ENCODE results near the gene SEMA3B.

Gene SEMA3B

DNA sequence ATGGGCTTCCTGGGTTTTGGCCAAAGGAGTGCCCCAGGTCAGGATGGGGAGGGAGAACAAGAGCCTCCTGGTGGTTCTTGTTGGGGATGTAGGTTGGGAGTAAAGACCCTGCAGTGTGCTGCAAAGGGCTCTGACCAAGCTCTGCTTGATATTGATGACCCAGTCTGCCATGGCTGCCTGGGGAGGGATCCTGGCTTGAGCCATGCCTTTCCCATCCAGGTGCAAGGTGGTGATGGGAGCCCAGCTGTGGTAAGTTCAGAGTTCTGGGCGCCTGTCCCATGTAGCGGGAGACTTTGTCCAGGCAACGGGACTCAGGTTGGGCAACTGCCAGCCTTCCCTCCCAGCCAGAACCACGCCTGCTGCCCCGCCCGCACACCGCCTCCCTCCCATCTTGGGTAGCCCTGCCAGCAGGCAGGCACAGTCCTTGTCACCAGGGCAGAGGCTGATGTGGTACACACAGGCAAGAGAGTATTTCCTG, 30.4 kb upstream of the SEMA3B start:
- Histone ChIP-seq H3K9me3 (ENCODE audit: control insufficient read depth, insufficient read depth, low read depth, low read length) (no peaks in the 10 kb centered on the region), H3K27ac (ENCODE audit: extremely low read depth, low read depth, low read length) (peak overlapping the region; percentile 77; the same call in 1 of the 2 replicates), H3K4me1 (ENCODE audit: control insufficient read depth, insufficient read depth, low read length) (peaks cover 14% of the 10 kb centered on the region), H3K36me3 (ENCODE audit: control insufficient read depth in 2 of 2, insufficient read depth in 1 of 2, low read length in 2 of 2) (peaks cover 0 to 10% of the 10 kb centered on the region in 2 experiments; a peak in 1 of 3 replicates), H3K4me3 (ENCODE audit: low read depth, low read length) (peak overlapping the region; percentile 67)
- peak; percentile 81 for TF ChIP-seq KLF1 (tag by site-specific recombination; IDR thresholded peaks at IDR 0.05)
- TF ChIP-seq KLF10 (tag by site-specific recombination; IDR thresholded peaks at IDR 0.05): 0 out of 2 replicates have a peak, but pooled peaks have one; percentile 28
- peak; percentile 96 for TF ChIP-seq ZNF660 (tag by site-specific recombination; IDR thresholded peaks at IDR 0.05)
- peak; percentile 57; the same call in 1 of the 2 replicates for TF ChIP-seq KLF9 (tag by site-specific recombination; IDR thresholded peaks at IDR 0.05; ENCODE audit: low read depth)
- peak; percentile 68; the same call in 1 of the 2 replicates for TF ChIP-seq KLF7 (tag by site-specific recombination; IDR thresholded peaks at IDR 0.05; ENCODE audit: borderline replicate concordance)
- TF ChIP-seq, protein P1, sequence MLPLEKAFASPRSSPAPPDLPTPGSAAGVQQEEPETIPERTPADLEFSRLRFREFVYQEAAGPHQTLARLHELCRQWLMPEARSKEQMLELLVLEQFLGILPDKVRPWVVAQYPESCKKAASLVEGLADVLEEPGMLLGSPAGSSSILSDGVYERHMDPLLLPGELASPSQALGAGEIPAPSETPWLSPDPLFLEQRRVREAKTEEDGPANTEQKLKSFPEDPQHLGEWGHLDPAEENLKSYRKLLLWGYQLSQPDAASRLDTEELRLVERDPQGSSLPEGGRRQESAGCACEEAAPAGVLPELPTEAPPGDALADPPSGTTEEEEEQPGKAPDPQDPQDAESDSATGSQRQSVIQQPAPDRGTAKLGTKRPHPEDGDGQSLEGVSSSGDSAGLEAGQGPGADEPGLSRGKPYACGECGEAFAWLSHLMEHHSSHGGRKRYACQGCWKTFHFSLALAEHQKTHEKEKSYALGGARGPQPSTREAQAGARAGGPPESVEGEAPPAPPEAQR (tag by site-specific recombination; IDR thresholded peaks at IDR 0.05): no peak
- no peak for TF ChIP-seq GFI1B (tag by site-specific recombination; IDR thresholded peaks at IDR 0.05)
- TF ChIP-seq, protein P2, sequence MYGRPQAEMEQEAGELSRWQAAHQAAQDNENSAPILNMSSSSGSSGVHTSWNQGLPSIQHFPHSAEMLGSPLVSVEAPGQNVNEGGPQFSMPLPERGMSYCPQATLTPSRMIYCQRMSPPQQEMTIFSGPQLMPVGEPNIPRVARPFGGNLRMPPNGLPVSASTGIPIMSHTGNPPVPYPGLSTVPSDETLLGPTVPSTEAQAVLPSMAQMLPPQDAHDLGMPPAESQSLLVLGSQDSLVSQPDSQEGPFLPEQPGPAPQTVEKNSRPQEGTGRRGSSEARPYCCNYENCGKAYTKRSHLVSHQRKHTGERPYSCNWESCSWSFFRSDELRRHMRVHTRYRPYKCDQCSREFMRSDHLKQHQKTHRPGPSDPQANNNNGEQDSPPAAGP (tag by site-specific recombination; IDR thresholded peaks at IDR 0.05): peak; percentile 35; the same call in 1 of the 2 replicates
- peak; percentile 38 for TF ChIP-seq ZFHX2 (tag by site-specific recombination; conservative IDR thresholded peaks at IDR 0.05)
- peak; percentile 31; the same call in 1 of the 2 replicates for TF ChIP-seq SP3 (tag by site-specific recombination; IDR thresholded peaks at IDR 0.05)
- CTCF ChIA-PET: interaction anchor here (1.1 to 3.9 kb wide), 4 partner anchors 9 to 33 kb away, joined by 3 to 28 read pairs (median 4); no protein-coding TSS in a partner anchor
- POLR2A ChIA-PET: no interaction called here

DNA sequence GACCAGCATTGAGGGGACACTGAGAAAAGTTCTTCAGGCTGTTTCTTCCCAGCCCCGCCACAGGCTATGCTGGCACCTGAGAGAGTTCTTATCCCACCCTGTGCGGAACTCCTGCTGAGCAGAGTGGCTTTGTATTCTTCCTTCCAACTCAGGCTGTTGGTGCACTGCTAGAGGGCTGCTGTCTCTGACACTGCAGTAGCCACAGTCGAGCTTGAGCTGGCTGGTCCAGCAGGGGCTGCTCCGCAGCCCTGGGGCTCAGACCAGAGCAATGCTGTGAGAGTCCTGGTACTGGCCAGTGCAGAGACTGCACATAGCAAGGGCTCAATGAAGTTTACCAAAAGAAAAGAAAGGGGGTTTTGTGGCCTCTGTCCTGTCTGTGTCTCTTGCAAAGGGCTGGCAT, 29.3 kb upstream of the SEMA3B start:
- H3K27ac ChIP-seq (ENCODE audit: extremely low read depth, low read depth, low read length): no peak overlapping the region
- H3K9me3 ChIP-seq (ENCODE audit: control insufficient read depth, insufficient read depth, low read depth, low read length): no peaks in the 10 kb centered on the region
- no peak overlapping the region for H3K4me3 ChIP-seq (ENCODE audit: low read depth, low read length)
- peaks cover 0 to 10% of the 10 kb centered on the region in 2 experiments; a peak in 1 of 3 replicates for H3K36me3 ChIP-seq (ENCODE audit: control insufficient read depth in 2 of 2, insufficient read depth in 1 of 2, low read length in 2 of 2)
- ChIA-PET POLR2A (no interaction called here), CTCF (interaction anchor here (1.1 to 2.1 kb wide), 3 partner anchors 9 to 12 kb away, joined by 3 to 11 read pairs (median 6); no protein-coding TSS in a partner anchor)
- TF ChIP-seq ZNF214 (tag by site-specific recombination; IDR thresholded peaks at IDR 0.05; ENCODE audit: borderline replicate concordance) (no peak), ZNF302 (tag by site-specific recombination; IDR thresholded peaks at IDR 0.05; ENCODE audit: low read depth) (no peak), GFI1B (tag by site-specific recombination; IDR thresholded peaks at IDR 0.05) (no peak), MYNN (tag by site-specific recombination; IDR thresholded peaks at IDR 0.05; ENCODE audit: borderline replicate concordance) (no peak)
- TF ChIP-seq, protein P3, sequence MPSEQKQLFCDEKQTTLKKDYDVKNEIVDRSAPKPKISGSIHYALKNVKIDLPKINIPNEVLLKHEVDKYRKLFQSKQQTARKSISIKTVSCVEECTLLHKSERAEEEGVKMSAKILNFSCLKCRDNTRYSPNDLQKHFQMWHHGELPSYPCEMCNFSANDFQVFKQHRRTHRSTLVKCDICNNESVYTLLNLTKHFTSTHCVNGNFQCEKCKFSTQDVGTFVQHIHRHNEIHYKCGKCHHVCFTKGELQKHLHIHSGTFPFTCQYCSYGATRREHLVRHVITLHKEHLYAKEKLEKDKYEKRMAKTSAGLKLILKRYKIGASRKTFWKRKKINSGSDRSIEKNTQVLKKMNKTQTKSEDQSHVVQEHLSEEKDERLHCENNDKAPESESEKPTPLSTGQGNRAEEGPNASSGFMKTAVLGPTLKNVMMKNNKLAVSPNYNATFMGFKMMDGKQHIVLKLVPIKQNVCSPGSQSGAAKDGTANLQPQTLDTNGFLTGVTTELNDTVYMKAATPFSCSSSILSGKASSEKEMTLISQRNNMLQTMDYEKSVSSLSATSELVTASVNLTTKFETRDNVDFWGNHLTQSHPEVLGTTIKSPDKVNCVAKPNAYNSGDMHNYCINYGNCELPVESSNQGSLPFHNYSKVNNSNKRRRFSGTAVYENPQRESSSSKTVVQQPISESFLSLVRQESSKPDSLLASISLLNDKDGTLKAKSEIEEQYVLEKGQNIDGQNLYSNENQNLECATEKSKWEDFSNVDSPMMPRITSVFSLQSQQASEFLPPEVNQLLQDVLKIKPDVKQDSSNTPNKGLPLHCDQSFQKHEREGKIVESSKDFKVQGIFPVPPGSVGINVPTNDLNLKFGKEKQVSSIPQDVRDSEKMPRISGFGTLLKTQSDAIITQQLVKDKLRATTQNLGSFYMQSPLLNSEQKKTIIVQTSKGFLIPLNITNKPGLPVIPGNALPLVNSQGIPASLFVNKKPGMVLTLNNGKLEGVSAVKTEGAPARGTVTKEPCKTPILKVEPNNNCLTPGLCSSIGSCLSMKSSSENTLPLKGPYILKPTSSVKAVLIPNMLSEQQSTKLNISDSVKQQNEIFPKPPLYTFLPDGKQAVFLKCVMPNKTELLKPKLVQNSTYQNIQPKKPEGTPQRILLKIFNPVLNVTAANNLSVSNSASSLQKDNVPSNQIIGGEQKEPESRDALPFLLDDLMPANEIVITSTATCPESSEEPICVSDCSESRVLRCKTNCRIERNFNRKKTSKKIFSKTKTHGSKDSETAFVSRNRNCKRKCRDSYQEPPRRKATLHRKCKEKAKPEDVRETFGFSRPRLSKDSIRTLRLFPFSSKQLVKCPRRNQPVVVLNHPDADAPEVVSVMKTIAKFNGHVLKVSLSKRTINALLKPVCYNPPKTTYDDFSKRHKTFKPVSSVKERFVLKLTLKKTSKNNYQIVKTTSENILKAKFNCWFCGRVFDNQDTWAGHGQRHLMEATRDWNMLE (tag by site-specific recombination; conservative IDR thresholded peaks at IDR 0.05; ENCODE audit: low read depth): no peak
- H3K4me1 ChIP-seq (ENCODE audit: control insufficient read depth, insufficient read depth, low read length): peaks cover 14% of the 10 kb centered on the region
